Daoy (cell line): Measurements from ENCODE around the gene MICAL2. TPM values are rescaled to one million over a fixed set of nuclear protein-coding genes. Genes with fewer than 3 reads are reported as not detected.
"Not testable (repeated sequence)": the region's sequence is repeated elsewhere in the genome, so short reads cannot be mapped to it uniquely, and the experiment has no call there.

Source experiments
- DNase-seq: peaks from one replicate; pipeline ENCODE4 v3.0.0-alpha.2; 2015; ENCODE audit warnings: low read depth
- total RNA-seq: library from RNA; depleted of rRNA; stranded (reverse); fragments of >200 nt; shearing (Covaris generic); gene quantifications from 2 replicates; pipeline ENCODE4 v1.2.3, GENCODE V29; 2014

Gene MICAL2
- total RNA-seq, 1 experiment from 2014 or later = 178 TPM

- DNase-seq = no peak
Measured at GRCh38 chr11:12133547-12134235, 23.3 kb downstream of the MICAL2 start.

DNA sequence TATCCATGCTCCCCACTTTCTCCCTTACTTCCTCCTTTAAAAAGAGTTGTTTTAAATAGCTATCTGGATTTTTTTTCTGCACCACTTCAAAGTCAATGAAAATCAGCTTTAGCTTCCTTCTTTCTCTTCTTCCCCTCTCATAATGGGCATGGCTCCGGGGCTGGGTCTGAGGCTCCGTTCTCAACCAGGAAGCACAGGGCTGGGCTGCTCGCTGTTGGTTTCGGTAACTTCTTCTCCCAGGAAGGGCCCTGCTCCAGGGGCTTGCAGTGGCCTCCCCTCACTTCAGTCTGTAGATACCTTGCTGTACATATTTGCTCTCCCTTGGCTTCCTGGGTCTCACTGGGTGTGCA, 23.8 kb downstream of the MICAL2 start:
- DNase-seq = no peak

GRCh38 chr11:12135185-12135584, 24.8 kb downstream of the MICAL2 start:
- no peak for DNase-seq

GRCh38 chr11:12137005-12137690, 26.8 kb downstream of the MICAL2 start:
- no peak for DNase-seq

DNA sequence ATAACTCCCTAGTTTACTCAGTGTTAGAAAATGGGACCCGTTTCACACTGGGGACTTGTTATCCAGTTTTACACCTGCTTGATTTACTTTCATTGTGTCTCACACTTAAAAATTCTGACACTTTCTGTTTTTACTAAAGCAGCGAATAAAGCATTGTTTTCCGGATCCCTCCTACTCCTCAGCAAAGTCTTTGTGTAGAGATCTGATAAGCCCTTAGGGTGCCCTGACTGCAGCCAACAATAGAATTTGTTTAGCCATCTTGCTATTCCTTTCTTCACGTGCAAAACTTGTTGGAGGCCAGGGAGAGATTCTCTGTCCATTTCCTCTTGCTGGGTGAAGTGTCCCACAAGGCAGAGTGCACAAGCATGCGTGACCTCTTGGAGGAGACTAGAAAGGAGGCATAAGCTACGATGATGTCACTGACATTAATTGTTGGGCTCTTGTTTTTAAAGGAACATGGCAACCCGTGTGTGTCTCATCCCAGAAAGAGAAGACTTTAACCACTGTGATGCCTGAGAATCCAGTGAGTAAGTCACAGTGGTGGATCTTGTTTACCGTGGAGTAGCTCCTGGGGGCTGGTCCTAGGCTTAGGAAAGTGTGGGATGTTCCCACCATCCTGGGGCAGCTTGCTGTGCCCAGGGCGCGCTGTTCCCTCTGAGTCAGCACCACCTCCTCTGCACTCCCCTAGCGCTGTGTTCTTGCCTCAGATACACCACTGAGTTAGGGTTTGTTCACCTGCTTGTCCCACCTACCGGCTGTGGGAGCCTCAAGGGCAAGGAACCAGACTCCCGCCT, 27.7 kb downstream of the MICAL2 start:
- DNase-seq = peak; percentile 94

- DNase-seq = peak; percentile 59
Measured at GRCh38 chr11:12139144-12139881, 28.9 kb downstream of the MICAL2 start.

- DNase-seq = no peak
Measured at GRCh38 chr11:12140186-12140793, 29.9 kb downstream of the MICAL2 start.

- DNase-seq = no peak
Measured at GRCh38 chr11:12141283-12141682, 30.9 kb downstream of the MICAL2 start.

- DNase-seq = no peak
Measured at GRCh38 chr11:12142176-12142575, 31.8 kb downstream of the MICAL2 start.

DNA sequence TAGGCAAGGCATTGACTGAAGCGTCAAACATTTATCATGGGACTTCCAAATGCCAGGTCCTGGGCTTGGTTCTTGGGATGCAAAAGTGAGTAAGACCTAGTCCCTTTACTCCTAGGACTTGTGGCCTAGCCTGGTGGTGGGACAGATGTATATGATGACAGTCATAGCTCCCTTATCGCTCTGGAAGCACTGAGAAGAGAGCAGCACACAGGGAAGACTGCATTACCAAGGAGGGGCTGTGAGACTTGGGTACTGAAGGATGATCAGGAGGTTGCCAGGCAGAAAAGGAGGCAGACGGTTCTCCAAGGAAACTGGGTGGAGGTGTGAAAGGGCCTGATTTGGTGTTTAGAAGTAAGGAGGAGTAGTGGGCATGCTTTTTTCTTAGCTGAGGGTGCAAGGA, 32.5 kb downstream of the MICAL2 start:
- no peak for DNase-seq

DNA sequence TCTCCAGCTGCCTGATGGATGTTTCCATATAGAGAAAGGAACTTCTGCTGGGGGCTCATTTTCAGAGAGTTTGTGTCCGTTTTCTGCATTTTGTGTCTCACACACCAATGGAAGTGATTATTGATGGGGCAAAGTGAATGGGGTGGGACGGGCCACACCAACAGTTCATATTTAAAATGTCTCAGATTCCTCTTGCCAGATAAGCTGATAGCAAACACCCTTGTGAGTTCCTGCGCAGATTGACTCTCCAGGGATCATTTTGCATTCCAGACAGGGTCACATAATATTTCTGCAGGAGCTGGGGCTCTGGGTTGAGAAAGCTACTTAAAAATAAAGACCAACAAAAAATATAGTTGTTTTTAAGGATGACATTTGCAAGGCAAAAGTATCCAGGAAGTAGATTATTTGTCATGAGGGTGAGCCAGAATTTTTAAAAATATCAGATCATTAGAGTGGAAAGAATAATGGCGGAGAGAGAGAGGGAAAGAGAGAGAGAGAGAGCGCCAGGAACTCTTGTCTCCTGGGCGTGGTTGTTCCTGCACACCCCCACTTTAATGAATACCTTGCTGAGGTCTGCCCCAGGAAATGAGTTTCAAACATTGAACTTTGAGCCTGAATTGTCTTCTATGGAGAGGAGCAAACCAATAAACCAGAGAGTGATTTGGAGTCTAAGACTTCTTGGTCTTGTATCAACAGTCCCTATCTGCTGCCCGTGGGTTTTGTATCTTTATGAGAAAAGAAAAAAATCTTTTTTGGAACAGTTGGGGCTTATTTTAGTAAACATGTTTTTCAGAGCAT, 33.3 kb downstream of the MICAL2 start:
- no peak for DNase-seq

GRCh38 chr11:12144330-12145174, 34.2 kb downstream of the MICAL2 start:
- no peak for DNase-seq

- not testable (repeated sequence) for DNase-seq
Measured at GRCh38 chr11:12146678-12147077, 36.3 kb downstream of the MICAL2 start.

DNA sequence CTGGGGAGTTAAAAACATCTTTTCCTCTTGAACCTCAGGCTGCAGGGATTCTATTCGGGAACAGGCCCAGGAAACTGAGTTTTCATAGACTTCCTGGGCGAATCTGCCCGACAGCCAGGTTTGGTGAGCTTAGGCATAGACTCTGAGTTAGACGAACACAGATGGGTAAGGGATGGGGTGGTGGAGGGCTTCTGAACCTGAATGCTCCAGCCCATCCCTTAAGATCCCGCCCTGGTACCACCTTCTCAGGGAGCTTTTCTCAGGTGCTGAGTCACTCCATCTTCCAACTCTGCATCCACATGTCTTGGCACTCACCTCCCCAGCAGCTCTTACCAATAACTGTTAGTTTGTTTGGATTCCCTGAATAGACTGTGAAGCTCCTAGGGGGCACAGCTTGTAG, 37.4 kb downstream of the MICAL2 start:
- no peak for DNase-seq

DNA sequence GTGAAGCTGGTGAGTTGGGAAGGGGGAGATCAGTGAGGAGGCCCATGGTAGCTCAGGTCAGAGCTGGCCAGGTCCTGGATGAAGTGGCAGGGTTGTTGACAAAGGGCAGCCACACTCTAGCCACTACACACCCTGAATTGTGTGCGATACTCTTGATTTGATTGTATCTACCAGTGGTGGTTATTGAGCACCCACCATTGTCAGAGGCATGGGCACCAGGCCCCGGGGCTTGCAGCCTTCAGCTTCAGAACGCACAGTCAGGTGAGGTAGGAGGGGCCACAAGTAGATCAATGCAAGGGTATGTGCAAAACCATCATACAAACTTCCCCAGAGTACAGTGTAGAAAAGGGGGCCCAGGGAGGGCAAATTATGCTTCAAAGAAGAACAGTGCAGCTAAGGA, 38.1 kb downstream of the MICAL2 start:
- no peak for DNase-seq

DNA sequence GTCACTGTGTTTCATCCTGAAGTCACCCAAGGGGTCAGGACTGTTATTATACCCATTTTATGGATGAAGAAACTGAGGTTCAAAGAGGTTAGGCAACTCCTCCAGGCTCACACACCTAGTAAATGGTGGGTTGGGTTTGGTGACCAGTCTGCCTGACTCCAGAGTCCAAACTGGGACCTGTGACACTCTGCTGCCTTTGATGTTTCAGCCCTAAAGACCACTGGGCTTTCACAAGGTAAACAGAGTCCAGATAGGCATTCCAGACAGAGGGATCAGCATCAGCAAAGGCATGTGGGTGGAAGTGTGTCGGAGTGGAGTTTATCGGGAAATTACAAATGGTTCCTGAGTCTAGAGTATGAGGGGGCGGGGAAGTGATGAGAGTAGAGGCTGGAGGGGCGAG, 38.5 kb downstream of the MICAL2 start:
- no peak for DNase-seq

DNA sequence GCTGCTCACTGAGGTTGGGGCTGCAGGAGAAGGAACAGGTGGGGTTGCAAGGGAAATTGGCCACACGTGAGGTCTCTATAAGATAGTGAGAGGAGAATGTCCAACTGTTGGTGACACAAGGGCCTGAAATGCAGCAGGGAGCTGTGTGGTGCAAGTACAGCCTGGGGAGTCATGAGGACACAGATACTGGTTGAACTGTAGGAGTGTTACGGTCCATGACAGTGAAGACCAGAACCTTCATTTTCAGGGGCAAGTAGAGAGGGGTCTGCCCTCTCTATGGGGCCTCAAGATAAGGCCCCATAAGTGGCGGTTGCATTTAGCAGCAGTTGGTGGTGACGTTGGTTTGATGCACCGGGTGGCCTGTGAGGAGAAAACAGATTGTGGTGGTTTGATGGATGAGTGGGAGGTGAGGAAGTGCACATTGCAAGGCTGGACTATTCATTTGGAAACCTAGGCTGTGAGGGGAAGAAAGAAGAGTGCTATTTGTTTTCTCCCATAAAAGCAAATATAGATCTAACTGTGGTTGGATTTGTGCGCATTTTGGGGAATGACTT, 39.4 kb downstream of the MICAL2 start:
- DNase-seq = peak; percentile 71

DNA sequence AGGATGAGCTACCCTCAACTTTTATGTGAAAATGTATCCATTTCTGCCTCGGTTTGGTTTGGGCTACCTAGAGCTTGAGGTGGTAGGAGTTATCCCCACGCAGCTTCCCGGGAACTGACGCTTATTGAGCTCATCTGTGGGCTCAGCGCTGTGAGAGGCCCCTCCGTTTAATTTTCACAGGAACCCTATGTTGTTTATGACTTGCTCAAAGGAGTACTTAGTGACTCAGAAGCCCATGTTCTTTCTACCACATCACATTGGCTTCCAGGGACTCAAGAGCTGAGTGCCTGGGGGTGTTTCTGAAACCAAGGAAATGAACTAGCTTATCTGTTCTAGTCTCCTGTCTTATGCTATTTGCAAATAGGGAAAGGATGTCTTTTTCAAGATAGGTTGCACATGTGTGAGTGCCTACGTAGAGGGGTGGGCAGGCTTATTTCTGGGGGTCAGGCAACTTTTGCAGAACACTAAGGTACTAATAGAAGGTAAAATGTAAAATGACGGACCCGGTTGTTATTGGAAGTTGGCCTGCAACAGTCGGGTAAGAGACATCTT, 40.5 kb downstream of the MICAL2 start:
- DNase-seq = peak; percentile 82

GRCh38 chr11:12152321-12152720, 41.9 kb downstream of the MICAL2 start:
- DNase-seq = no peak
